Fibroblast of skin of abdomen (primary cell): ENCODE data around the gene MRC2.

ENCODE experiments used
- DNase-seq: peaks from one replicate; pipeline ENCODE4 v3.0.0-alpha.2; 2013

Gene MRC2

DNA sequence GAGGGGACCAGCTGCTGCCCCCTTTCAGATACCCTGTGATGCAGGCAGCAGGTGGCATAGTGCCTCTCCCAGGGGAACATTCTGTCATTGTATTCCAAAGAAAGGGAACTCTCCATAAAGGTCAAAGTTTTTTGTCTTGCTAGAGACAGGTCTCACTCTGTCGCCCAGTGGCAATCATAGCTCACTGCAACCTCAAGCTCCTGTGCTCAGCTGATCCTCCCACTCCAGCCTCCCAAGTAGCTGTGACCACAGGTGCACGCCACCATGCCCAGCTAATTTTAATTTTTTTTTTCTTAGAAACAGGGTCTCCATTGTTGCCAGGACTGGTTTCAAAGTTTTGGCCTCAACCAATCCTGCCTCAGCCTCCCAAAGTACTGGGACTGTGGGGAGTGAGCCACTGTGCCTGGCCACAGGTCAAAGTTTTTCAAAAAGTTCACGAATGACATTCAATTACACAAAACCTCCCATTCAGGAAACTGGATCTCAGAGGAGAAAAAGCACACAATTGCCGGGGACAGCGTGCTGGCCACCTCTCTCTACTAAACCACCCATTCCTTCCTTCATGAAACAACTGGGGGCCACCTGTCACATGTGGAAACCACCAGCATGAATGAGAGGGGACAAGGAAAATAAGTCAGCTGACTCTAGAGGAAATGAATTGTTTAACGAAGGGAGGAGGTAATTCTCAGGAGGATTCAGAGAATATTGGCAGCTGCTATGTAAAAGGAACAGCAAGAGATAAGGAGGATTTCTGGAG, 100.6 kb downstream of the MRC2 start:
- DNase-seq, result no peak

DNA sequence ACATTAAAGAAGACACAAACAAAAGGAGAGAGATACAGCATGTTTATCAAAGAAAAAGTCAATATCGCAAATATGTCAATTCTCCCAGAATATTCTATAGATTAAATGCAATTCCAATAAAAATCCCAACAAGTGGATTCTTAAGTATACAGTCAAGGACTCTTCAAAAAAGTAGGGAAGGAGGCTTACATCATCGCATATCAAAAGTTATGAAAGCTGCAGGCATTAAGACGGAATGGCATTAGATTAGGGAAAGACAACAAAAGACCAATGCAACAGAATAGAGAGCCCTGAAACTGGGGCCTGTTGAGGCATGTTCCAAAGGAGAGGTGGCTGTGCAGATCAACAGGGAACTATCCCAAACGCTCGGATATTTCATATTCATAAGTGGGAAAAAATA, 104.7 kb downstream of the MRC2 start:
- no peak for DNase-seq

DNA sequence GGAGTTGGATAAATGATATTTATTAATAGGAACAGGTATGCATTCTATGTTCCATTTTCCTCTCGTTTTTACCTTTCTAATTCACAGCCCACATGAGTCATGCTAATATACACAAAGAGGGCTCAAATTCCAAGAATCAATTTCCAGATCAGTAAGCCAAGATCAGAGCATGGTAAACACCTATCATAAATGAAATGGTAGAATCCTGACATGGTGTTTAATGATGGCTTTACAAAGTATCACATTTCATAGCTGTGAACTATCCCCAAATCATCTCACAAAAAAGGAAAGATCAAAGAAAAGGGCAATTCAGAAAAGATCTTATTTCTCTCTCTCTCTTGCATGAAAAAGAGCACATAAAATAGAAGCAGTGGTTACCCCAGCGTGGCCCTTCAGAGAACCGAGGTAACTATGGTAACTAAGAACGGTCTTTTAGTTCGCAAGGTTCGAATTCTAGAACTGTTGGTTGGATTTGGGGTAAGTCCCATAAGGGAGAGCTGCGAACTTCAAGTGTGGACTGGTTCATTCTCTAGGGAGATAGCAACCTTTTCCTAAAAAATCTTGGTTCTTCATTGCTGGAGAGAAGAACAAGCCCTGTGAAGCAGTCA, 107.7 kb downstream of the MRC2 start:
- DNase-seq, result no peak

DNA sequence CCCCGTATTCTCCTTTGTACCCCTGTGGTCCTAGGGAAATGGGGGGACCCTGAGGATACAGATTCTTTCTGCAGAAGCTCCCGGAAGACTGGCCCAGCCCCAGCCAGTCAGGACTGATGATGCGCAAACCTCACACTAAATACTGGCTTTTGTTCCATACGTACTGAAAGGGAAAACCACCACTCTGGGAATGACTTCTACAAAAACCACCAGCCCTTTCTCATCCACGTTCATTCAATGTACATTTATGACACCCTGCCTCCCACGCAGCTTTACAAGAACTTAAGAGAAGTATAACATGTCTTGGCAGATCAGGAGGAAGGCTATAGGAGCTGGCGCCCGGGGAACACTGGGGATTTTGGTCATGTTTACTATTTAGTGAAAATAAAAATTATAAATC, 110.0 kb downstream of the MRC2 start:
- no peak for DNase-seq

DNA sequence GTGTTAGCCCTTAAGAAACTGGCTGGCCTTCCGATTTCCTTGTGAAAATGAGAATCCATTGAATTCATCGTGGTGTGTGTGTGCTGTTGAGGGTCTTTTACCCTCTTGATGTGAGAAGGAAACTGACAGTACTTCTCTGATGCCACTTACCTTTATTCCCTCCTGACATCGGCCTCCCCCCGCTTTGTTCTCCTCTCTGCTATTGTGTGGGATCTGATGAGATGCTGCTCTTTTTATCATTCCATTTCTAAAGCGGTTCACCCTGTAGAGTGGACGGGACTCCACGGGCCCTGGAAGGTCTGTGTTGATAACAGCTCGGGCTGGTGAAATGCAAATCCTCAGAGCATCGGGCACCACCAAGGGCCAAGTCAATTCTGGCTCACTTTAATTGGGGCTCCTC, 110.8 kb downstream of the MRC2 start:
- no peak for DNase-seq

DNA sequence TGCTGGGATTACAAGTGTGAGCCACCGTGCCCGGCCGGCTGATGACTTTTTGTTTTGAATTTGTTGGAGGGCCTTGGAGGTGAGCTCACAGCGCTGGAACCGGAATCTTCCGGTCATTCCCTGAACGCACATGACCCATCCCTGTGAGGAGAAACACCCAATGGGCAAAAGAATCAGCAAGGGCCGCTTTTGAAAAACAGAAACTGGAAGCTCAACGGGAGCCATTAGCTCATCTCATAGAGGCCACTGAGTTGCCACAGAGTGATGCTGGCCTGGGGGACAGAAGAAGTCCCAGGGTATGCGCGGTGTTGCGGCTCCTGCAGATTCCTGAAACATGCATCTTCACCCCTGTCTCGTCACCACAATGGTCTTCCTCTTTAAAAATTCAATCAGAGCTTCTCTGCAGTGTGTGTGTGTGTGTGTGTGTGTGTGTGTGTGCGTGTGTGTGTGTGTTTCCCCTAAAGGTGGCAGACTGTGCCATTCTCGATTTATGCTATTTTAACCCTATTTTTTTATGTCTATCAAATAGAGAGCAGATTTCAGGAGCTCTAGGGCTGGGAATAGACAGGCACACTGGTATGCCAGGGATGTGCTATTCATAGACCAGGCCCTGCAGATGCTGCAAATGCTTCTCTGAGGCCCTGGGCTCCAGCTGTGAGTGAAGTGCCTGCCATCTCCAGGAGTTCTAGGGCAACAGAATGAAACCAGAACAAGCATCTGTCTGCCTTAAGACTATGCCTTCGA, 112.3 kb downstream of the MRC2 start:
- DNase-seq, result peak; percentile 49

DNA sequence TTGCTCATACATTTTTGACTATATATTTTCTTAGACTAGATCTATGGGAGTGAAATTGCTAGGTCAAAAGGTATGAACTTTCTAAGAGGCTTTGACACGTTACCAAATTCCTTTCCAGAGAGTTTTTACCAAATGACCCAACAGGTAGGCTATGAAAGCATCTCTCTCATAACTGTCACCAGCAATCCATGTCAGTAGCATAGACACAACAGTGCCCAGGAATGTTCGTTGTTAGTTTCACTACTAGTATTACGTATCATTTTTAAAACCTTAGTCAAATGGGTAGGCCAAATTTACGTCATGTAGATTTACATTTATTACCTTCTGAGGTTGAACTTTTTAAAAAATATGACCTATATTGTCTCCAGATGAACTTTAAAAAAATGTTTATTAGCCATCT, 113.8 kb downstream of the MRC2 start:
- DNase-seq, result no peak
